LNCaP clone FGC (cell line): ENCODE measurements around the gene IQSEC1.

ENCODE experiments used
- DNase-seq: peaks from one replicate; pipeline ENCODE4 v3.0.0-alpha.2; 2011; ENCODE audit warnings: low read depth
- H3K4me3 ChIP-seq: 2 replicates; pipeline ENCODE4 v1.5.1; 2011; ENCODE audit warnings: mild to moderate bottlenecking, low read depth, low read length, control low read depth
- TF ChIP-seq, protein P1 (sequence below): IDR thresholded peaks from 2 replicates; pipeline ENCODE4 v1.5.1; 2012; ENCODE audit warnings: mild to moderate bottlenecking; ENCODE audit not compliant: control insufficient read depth, insufficient read depth; ENCODE audit errors: extremely low read depth

The IQSEC1 gene

DNA sequence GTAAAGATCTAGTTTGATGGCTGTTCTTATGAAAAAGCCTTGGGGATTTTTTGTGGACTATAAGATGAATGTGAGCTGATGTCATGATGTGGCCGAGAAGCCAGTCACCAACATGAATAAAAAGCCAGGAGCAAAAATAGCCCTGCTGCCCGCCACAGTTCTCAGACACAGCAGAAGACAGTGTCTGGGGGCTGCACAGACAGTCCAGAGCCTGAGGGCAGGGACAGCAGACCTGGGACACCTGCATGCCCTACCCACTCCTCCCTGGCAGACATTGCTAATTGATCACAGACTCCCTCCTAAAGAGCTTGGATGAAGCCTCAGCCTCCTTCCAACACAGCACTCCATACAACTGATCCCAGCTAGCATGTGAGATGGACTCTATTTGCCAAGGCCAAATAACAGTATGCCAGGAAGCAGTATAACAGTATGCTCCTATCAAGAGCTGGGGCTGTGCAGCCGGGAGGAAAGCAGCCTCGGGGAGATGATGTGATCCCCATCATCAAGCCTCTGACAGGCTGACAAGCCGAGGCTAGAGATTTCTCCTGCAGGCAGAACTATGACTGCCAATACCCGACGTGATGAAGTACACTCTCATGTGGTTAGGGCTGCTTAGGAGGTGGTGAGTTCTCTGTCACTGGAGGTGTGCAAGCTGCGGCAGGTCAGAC, 126.4 kb downstream of the IQSEC1 start:
- H3K4me3 ChIP-seq, result no peak overlapping the region
- DNase-seq, result no peak
- TF ChIP-seq, protein P1, sequence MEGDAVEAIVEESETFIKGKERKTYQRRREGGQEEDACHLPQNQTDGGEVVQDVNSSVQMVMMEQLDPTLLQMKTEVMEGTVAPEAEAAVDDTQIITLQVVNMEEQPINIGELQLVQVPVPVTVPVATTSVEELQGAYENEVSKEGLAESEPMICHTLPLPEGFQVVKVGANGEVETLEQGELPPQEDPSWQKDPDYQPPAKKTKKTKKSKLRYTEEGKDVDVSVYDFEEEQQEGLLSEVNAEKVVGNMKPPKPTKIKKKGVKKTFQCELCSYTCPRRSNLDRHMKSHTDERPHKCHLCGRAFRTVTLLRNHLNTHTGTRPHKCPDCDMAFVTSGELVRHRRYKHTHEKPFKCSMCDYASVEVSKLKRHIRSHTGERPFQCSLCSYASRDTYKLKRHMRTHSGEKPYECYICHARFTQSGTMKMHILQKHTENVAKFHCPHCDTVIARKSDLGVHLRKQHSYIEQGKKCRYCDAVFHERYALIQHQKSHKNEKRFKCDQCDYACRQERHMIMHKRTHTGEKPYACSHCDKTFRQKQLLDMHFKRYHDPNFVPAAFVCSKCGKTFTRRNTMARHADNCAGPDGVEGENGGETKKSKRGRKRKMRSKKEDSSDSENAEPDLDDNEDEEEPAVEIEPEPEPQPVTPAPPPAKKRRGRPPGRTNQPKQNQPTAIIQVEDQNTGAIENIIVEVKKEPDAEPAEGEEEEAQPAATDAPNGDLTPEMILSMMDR, result no peak

DNA sequence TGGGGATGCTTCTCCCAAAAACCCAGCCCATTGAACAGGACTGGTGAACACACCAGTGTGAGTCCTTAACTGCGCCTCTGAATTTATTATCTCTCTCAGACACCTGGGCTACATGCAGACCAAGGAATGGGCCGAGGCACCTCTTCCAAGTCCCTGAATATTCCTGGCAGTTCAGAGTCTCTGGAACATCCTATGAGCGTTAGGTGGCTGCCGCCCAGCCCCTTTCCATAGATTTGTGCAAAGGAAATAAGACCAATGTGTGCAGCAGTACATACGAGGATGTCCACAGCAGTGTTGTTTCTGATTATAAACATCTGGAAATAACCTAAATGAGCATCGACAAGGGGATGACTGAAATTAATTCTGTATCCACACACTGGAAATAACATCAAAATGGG, 127.0 kb downstream of the IQSEC1 start:
- TF ChIP-seq, protein P1, result no peak
- DNase-seq, result no peak
- H3K4me3 ChIP-seq, result no peak overlapping the region

DNA sequence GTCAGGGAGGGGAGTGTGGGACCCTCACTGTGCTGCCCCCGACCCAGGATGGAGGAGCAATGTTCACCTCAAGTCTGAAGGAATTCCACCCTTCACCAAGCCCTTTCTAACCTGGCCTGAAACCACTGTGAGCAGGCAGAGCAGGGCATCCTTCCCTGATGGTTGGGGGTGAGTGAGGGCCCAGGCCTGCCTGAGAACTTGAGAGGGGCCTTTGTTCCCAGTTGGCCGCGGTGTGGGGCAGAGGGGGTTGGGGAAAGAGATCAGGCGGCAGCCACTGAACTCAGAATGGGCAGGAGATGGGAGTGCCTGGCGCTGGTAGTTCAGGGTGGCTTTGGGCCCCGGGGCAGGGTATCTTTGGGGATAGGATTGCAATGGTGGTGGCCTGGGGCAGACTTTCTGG, 128.4 kb downstream of the IQSEC1 start:
- H3K4me3 ChIP-seq, result no peak overlapping the region
- no peak for DNase-seq
- TF ChIP-seq, protein P1, result no peak

DNA sequence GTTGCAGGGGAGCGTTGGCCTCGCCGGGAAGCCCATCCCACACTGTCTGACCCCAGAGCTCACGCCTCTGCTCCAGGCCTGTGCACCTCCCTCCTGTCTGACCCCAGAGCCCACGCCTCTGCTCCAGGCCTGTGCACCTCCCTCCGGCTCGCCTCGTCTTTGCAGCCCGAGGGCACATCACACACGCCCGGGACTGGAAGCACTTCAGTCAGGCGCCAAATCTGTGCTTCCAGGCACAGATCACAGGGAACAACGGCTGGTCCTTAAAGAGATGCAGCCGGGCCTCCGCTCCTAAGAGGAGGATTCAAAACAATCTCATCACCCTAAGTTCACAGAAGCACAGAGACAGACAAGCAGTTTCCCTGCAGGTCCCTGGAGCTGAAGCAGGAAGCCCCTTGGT, 128.8 kb downstream of the IQSEC1 start:
- no peak overlapping the region for H3K4me3 ChIP-seq
- no peak for DNase-seq
- TF ChIP-seq, protein P1, result no peak

DNA sequence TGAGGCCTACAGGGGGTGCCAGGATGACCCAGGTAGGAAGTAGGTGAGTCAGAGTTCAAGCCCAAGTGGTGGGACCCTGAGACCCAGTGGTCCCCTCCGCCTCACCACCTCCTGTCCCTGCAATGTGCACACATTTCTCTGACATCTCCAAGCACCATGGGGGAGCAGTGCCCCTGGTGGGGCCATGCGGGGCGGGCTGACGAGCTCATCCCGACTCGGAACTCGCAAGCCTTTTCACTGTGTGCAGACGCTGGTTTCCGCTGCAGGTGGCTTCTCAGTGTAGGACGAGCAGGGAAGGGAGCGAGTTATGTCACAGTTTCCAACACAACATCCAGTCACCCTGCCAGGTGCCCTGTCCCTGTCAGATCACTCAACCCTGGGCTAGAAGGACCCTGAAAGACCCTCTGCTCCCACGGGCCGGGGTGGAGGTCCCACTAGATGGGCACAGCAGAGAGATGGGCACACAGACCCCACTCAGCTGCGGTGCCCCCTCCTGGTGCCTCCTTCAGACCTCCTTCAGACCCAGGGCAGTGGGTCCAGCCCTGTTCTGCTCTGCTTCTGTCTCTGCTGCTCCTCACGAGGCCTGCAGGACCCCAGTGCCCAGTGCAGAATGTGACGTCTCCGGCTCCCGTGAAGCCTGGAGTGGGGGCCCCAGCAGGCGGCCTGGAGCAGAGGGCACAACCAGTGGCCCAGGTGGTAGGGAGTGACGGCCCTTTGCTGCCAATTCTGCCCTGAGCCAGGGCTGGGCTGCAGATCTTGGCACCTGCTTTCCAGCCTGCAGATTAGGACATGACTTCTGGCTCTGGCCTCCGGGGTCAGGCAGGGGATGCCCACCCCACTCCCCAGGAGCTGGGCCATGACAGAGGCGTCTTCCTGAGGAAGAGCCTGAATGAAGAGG, 129.9 kb downstream of the IQSEC1 start:
- no peak for DNase-seq
- no peak overlapping the region for H3K4me3 ChIP-seq
- TF ChIP-seq, protein P1, result no peak

DNA sequence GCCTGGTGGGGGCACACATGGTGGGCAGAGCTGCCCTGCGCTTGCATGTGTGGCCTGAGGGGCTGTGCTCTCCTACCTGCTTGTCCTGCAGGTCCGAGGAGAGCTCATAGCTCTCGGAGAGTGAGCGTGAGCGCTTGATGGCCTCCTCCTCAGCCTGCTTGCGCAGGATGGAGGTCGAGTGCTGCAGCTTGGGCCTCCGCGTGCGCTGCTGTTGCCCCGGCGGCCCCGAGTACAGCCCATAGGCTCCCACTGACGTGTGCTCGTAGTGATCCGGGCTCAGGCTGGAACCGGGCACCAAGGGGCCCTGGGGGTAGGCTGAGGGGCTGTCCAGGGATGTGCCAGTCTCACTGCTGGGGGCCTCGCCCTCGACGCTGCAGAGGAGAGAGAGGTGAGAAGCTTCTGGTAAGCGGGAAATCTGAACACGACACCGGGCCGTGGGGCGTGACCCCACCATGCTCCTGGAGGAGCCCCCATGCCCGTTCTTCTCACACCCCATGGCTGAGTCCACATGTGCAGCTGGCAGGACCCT, 131.7 kb downstream of the IQSEC1 start:
- H3K4me3 ChIP-seq, result no peak overlapping the region
- no peak for DNase-seq
- TF ChIP-seq, protein P1, result no peak
